IgD-negative memory B cell (primary cell): ENCODE measurements around the gene MAD1L1. TPM values are rescaled to one million over a fixed set of nuclear protein-coding genes. Genes with fewer than 3 reads are reported as not detected.
"Not testable (repeated sequence)": the region's sequence is repeated elsewhere in the genome, so short reads cannot be mapped to it uniquely, and the experiment has no call there.

Source experiments
- H3K27ac Mint-ChIP-seq, 3 donors: one replicate each; pipeline ENCODE4 v1.8.0; 2020 to 2022; ENCODE audit warnings: mild to moderate bottlenecking in 3 of 3, mixed read lengths in 3 of 3, moderate library complexity in 1 of 3
- H3K27me3 Mint-ChIP-seq: one replicate; pipeline ENCODE4 v1.8.0; 2021; ENCODE audit warnings: mixed read lengths
- H3K36me3 Mint-ChIP-seq: one replicate; pipeline ENCODE4 v1.8.0; 2020; ENCODE audit warnings: mild to moderate bottlenecking, mixed read lengths
- H3K4me1 Mint-ChIP-seq, 3 donors: one replicate each; pipeline ENCODE4 v1.8.0; 2020 to 2022; ENCODE audit warnings: mixed read lengths in 3 of 3, mild to moderate bottlenecking in 1 of 3
- H3K4me3 Mint-ChIP-seq, 4 donors: one replicate each; pipeline ENCODE4 v1.8.0; 2020 to 2022; ENCODE audit warnings: mild to moderate bottlenecking in 4 of 4, mixed read lengths in 4 of 4, moderate library complexity in 3 of 4
- H3K9me3 Mint-ChIP-seq, 3 donors: one replicate each; pipeline ENCODE4 v1.8.0; 2020 to 2021; ENCODE audit warnings: mixed read lengths in 3 of 3, mild to moderate bottlenecking in 1 of 3
- polyA plus RNA-seq: library from polyadenylated mRNA; unstranded; fragments of 300-500 nt; fragmentation: Illumina TruSeq; gene quantifications from one replicate; pipeline ENCODE4 v1.2.3, GENCODE V29; 2021

The MAD1L1 gene
- polyA plus RNA-seq, 1 donor from 2014 or later: 133 TPM

DNA sequence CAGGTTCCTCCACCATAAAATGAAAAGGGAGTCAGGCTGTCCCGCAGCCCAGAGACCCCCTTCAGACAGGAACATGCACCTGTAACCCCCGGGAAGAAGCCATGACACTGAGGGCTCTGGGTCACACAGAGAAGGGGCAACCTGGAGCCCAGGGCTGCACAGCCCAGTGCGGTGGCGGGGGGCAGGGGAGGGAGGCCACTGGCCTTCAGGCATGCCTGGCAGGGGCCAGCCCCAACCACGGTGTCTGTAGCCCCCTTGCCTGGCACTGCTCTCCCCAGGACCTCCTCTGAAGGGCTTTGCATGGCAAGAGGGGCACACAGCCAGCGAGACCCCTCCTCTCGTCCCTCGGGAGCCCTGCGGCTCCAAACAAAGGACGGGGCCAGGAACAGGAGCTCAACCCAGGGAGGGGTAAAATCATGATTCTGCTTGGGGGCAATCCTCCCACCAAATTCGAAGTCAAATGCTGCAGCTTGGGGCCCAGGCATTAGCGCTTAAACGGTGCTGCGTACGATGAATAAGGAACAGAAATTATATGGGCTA, 235.1 kb downstream of the MAD1L1 start:
- Mint-ChIP-seq H3K27me3 (no peaks in the 10 kb centered on the region), H3K27ac (no peak overlapping the region), H3K9me3 (no peaks in the 10 kb centered on the region), H3K36me3 (peaks cover 7% of the 10 kb centered on the region), H3K4me3 (no peak overlapping the region), H3K4me1 (peaks cover 0 to 1% (median 0%) of the 10 kb centered on the region in 3 donors)

DNA sequence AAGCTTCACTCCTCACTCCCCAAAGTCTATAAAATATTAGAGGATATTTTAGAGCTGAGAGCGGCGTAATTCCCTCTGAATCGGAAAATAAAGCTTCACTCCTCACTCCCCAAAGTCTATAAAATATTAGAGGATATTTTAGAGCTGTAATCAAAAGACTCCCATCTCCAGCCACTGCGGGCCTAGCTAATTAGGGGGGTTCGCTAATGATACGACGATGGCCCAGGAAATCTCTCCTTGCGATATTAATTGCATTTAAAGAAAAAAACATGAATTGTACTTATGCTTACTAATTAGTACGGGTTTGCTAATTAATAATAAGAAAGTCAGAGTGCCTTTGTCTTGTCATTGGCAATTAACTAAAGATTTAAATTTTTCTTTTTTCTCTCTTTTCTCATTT, 235.9 kb downstream of the MAD1L1 start:
- peaks cover 7% of the 10 kb centered on the region for H3K36me3 Mint-ChIP-seq
- peaks cover 0 to 1% (median 0%) of the 10 kb centered on the region in 3 donors for H3K4me1 Mint-ChIP-seq
- H3K9me3 Mint-ChIP-seq: no peaks in the 10 kb centered on the region
- no peak overlapping the region for H3K27ac Mint-ChIP-seq
- no peaks in the 10 kb centered on the region for H3K27me3 Mint-ChIP-seq
- no peak overlapping the region for H3K4me3 Mint-ChIP-seq

DNA sequence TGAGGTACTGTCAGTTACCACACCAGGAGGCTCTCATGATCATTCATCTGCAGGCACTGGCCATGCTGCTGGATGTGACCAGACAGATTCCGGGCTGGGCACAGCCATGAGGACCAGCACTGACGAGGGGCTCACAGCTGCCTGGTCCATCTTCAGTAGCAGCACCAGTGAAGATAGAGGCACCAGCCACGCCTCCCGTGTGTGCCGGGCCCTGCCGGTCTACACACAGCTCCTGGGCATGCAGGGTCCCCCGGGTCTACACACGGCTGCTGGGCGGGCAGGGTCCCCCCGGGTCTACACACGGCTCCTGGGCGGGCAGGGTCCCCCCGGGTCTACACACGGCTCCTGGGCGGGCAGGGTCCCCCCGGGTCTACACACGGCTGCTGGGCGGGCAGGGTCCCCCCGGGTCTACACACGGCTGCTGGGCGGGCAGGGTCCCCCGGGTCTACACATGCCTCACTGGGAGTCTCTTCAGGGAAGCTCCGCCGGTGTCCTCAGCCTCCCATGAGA, 236.8 kb downstream of the MAD1L1 start:
- H3K27me3 Mint-ChIP-seq, H3K27ac Mint-ChIP-seq, H3K4me1 Mint-ChIP-seq, H3K4me3 Mint-ChIP-seq, H3K36me3 Mint-ChIP-seq, H3K9me3 Mint-ChIP-seq: not testable (repeated sequence)

DNA sequence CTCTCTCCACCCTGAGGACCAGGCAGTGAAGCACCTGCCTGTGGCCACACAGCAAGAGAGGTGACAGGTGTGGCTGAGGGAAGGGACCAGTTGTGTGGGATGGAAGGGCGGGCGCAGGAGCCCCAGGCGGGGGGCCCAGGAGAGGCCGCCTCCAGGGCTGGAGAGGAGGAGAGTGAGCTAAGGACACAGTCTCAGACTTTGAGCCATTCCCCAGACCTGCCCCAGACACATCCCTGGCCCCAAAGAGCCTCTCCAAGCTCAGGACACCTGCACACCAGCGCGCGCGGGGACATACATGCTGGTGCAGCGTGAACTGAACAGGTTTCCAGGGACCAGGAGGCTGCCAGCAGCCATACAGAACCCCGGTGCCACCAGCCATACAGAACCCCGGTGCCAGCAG, 237.3 kb downstream of the MAD1L1 start:
- Mint-ChIP-seq H3K9me3 (no peaks in the 10 kb centered on the region), H3K4me1 (peaks cover 0 to 1% (median 0%) of the 10 kb centered on the region in 3 donors), H3K27ac (no peak overlapping the region), H3K4me3 (no peak overlapping the region), H3K36me3 (peaks cover 7% of the 10 kb centered on the region), H3K27me3 (no peaks in the 10 kb centered on the region)

DNA sequence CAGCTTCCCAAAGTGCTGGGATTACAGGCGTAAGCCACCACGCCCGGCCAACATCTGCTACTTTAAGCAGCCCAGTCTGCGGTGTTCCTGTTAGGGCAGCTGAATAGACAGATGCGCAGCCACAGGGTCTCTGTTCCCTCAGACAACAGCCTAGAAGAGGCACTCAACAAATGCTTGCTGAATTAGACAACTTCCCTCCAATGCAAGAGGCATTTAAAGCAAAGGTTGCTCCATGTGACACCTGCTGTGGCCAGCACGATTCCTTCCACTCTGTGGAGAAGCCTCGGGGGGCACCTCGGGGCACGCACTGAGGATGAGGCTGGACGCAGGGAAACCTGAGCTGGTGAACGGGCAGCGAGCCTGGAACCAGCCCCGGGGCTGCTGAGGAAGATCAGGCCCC, 237.8 kb downstream of the MAD1L1 start:
- Mint-ChIP-seq H3K27me3 (no peaks in the 10 kb centered on the region), H3K27ac (no peak overlapping the region), H3K36me3 (peaks cover 3% of the 10 kb centered on the region), H3K4me3 (no peak overlapping the region), H3K9me3 (no peaks in the 10 kb centered on the region), H3K4me1 (no peaks in the 10 kb centered on the region)

DNA sequence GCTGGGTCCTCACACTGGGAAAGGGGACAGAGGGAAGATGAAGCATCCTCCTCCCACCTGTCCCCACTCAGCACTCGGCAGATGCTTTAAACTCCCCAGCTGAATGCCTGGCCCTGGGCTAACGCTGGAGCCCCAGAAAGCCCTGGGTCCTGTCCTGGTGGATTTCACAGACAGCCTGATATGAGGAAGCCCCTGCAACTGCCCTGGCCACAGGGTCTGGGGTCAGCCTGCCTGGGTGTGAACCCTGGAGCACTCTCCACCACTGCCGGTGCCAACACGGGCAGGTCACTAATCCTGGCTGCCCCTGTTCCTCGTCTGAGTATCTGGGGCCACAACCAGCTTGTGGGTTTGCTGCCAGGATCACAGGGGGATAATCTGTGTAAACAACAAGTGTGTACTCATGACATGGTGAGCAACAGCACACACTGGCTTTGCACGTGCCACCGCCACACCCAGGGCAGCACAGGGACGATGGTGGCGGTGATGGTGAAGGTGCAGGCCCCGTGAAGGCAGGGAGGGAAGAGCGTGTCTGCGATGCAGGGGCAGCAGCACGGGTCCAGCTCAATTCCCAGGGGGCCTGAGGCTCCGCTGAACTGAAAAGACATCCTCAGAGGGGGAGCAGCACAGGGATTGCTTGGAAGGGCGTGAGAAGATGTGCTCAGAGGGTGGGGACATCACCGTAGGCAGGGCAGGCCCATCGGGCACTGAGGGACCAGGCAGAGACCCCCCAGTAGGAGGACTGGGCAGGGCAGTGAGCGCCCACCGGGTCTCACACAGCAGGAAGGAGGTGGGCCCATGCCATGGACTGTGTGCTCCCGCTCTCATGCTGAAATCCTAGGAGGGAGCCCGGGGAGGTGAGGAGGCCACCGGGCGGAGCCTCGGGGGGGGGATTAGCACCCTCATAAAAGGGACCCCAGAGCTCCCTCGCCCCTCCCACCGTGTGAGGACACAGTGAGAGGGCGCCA, 238.7 kb downstream of the MAD1L1 start:
- Mint-ChIP-seq H3K36me3 (no peaks in the 10 kb centered on the region), H3K4me3 (no peak overlapping the region), H3K27ac (peak overlapping the region in 2 of 3 donors; percentile 16 to 53), H3K4me1 (no peaks in the 10 kb centered on the region), H3K9me3 (no peaks in the 10 kb centered on the region), H3K27me3 (no peaks in the 10 kb centered on the region)

DNA sequence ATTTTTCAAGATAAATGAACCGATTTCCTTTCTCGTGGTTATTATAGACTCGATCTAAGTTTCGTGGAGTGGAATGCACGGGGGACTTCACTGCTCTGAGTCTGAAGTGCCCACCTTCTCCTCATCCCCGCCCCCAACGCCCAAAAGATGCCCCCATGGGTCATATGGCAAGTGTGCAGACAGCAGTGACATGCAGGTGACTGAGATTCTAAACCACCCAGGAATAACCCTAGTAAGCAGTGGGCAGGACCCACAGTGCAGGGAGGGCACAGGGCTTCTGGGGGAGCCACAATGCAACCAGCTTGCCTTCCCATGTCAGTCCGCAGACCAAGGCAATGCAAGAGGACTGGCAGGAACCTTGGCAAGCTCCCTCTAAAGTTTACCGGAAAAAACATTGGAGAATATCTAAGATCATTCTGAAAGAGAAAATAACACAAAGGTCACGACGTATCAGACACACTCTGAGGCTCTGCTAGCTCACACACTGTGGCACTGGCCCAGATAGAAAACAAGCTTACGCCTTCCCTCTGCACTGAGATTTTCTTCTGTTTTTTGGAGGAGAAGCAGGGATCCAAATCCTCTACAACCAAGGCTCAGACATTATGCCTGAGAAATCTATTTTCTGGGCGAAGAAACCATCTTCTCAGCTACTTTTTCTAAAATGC, 239.6 kb downstream of the MAD1L1 start:
- Mint-ChIP-seq H3K9me3 (no peaks in the 10 kb centered on the region), H3K4me1 (no peaks in the 10 kb centered on the region), H3K4me3 (no peak overlapping the region), H3K27me3 (no peaks in the 10 kb centered on the region), H3K27ac (no peak overlapping the region), H3K36me3 (no peaks in the 10 kb centered on the region)

DNA sequence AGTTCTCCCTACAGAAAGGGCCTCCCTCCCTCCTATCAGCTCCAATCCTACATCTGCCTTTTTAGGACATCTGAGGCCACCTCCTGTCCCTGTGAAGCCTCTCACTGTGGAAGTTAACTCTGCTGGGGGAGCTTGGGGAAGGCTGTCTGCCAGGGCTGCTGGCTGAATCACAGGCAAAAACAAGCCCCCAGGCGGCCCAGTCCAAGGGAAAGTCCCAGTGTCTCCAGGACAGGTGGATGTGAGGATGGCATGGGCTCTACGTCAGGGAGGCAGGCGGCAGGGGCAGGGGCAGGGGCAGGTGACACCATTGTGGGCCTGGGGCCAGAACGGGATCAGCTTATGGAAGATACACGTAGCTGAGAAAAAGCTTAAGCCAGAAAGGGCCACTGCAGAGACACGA, 240.2 kb downstream of the MAD1L1 start:
- Mint-ChIP-seq H3K4me1 (no peaks in the 10 kb centered on the region), H3K9me3 (no peaks in the 10 kb centered on the region), H3K27me3 (no peaks in the 10 kb centered on the region), H3K27ac (no peak overlapping the region), H3K36me3 (no peaks in the 10 kb centered on the region), H3K4me3 (no peak overlapping the region)

DNA sequence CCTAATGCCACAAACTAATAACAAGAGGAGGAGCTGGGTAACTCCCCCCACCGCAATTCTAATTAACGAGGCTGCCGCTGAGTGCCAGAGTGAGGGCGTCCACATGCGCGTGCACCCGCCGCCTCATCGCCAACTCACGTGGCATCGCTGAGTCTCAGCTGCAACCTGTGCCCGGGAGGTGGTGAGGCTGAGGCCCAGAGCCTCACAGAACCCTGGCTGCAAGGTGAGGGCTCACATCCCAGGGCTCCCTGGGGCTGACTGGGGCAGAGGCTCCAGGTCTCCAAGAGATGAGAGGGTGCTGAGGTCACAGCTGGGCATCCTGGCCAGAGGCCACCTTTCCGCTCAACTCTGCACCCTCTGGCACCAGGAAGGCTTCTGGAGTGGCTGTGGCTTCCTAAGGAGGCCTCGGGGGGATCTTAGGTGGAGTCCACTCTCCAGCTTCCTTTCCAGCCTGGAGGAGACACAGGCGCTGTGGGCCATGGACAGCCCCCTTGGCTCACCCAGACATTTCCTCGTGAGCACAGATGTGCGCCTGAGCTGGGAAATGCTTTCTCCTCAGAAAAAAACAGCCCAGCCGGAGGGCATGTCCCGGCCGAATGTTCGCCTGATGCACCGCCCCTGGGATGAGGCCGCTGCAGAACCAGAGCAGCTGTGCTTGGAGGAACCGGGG, 242.6 kb downstream of the MAD1L1 start:
- Mint-ChIP-seq H3K9me3 (no peaks in the 10 kb centered on the region), H3K4me3 (no peak overlapping the region), H3K4me1 (no peaks in the 10 kb centered on the region), H3K27me3 (no peaks in the 10 kb centered on the region), H3K36me3 (peaks cover 4% of the 10 kb centered on the region), H3K27ac (no peak overlapping the region)

DNA sequence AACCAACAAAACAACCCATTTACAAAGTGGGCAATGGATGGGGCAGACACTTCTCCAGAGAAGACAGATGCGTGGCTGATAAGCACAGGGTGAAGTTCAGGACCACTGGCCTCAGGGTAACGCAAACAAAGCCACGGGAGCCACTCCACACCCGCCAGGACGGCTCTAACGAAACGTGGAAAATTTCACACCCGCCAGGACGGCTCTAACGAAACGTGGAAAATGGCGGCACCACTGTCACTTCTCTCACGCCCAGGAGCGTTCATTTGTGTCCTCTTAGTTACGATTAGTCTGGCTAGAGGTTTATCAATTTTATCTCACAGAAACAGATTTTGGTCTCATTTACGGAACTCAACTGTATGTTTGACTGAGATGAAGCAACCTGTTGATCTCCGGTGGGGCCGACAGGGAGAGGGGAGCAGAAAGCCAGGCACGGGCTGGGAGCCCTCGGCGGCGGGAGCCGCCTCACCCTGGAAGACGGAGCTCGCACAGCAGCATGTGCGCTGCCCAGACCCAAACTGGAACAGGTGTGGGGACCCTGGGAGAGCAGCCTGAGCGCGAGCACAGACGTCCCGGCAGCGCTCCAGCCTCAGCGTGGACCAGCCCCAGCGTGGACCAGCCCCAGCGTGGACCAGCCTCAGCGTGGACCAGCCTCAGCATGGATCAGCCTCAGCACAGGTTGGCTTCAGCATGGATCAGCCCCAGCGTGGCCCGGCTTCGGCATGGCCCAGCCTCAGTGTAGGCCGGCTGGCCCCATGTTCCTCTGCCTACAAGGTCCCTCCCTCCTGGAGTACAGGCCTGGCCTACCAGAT, 243.5 kb downstream of the MAD1L1 start:
- Mint-ChIP-seq H3K27ac (peak overlapping the region in 1 of 3 donors; percentile 31), H3K4me3 (no peak overlapping the region), H3K9me3 (no peaks in the 10 kb centered on the region), H3K4me1 (no peaks in the 10 kb centered on the region), H3K36me3 (peaks cover 4% of the 10 kb centered on the region), H3K27me3 (no peaks in the 10 kb centered on the region)

DNA sequence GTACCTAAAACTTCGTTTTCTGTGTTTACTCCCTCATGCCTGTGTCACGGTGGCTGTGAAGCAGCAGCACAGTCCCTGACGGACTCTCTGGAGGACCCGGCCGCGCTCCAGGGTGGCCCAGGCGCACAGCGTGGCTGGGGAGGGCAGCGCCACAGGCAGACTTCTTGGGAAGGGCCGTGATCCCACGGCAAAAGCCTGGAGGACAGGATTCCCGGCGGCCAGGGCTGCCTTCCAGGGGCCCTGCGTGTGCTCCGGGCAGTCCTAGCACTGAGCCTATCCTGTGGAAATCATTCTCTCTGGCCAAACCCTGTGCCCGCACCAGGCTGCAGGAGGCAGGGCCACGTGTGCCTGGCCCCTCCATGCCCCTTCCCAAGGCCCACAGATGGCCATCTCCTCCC, 244.2 kb downstream of the MAD1L1 start:
- Mint-ChIP-seq H3K4me3 (no peak overlapping the region), H3K36me3 (peaks cover 4% of the 10 kb centered on the region), H3K4me1 (no peaks in the 10 kb centered on the region), H3K27ac (peak overlapping the region in 1 of 3 donors; percentile 31), H3K9me3 (no peaks in the 10 kb centered on the region), H3K27me3 (no peaks in the 10 kb centered on the region)

DNA sequence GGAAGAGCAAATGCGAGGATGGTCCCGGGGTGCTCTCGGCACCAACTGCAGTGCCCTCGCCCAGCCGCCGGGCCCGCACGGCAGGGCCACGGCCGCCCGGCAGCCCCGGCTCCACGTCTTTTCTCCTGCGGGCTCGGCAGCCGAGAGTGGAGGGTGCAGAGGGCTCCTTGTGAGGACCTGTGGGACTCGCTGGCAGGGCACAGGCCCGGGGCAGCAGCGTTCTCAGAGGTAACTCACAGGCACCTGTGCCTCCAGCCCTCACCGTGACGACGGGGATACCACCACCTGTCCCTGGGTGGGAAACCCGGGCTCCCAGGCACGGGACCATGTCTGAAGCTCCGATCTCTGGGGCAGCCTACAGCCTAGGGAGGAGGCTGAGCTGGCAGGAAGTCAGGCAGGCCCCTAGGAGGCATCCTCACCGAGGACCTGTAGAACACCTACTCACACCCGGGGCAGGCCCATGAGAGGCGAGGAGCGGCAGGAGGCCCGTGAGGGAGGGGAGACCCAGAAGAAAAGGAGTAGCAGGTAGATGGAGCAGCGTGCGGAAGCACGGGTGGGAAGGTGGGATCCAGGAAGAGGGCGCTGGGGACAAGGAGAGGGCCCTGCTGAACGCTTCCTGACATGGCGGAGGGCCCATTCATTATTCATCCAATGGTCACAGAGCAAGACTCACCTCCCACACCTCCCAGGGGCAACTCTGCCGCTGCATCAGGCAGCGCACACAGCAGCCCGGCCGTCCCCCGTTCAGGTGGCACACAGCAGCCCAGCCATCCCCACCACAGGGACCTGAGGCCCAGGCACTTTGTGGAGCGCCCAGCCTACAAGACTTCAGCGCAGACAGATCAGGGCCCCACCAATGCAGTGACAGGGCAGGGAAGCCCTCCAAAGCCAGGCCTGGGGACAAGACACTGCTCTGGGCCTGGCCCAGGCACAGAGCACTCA, 244.9 kb downstream of the MAD1L1 start:
- no peaks in the 10 kb centered on the region for H3K27me3 Mint-ChIP-seq
- no peak overlapping the region for H3K27ac Mint-ChIP-seq
- H3K4me1 Mint-ChIP-seq: no peaks in the 10 kb centered on the region
- H3K4me3 Mint-ChIP-seq: no peak overlapping the region
- H3K9me3 Mint-ChIP-seq: no peaks in the 10 kb centered on the region
- H3K36me3 Mint-ChIP-seq: peaks cover 4% of the 10 kb centered on the region

DNA sequence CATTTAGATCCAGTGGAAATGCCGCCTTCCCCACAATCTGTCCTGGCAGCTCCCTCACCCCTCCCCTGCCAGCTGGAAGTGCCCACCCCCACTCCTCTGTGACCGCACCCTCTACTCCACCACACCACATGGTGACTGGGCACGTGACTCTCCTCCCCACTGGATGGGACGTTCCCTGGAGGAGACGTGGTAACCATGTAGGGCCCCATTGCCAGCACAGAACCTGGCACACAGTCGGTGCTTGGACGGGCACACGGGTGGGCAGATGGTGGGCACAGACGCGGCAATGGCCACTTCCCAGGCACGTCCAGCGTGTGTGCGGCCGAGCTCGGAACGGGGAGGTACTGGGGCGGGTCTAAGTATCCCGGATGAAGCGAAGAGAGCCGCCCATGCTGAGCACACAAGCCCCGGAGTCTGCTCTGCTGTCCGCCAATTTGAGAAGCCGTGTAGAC, 245.6 kb downstream of the MAD1L1 start:
- no peaks in the 10 kb centered on the region for H3K9me3 Mint-ChIP-seq
- H3K27ac Mint-ChIP-seq: no peak overlapping the region
- H3K36me3 Mint-ChIP-seq: peaks cover 4% of the 10 kb centered on the region
- peaks cover 0 to 6% (median 0%) of the 10 kb centered on the region in 3 donors for H3K4me1 Mint-ChIP-seq
- H3K4me3 Mint-ChIP-seq: peak overlapping the region in 1 of 4 donors; percentile 27
- no peaks in the 10 kb centered on the region for H3K27me3 Mint-ChIP-seq
